ENCODE data around the gene ZMYND15. TPM values are rescaled to one million over a fixed set of nuclear protein-coding genes. Genes with fewer than 3 reads are reported as not detected.
A peak's percentile ranks its signal among the peaks of the same experiment; 100 is the strongest.

Gene ZMYND15
- total and polyA plus RNA-seq, 2 of the 13 experiments (the other 11 are each of a cell fraction or from before 2014, with no cell fraction given): 0.24 to 2.7 TPM

GRCh38 chr17:4771519-4772234 lies 32.0 kb downstream of the ZMYND15 start, which contains the start of gene TM4SF5 (continued):
- TF ChIP-seq ZFP1 (CRISPR knock-in tag; IDR thresholded peaks at IDR 0.05) (peak; percentile 42; the same call in 1 of the 2 replicates), RFX3 (CRISPR knock-in tag; IDR thresholded peaks at IDR 0.05) (no peak), MXD4 (CRISPR knock-in tag; IDR thresholded peaks at IDR 0.05) (peak; percentile 95), ZNF556 (CRISPR knock-in tag; IDR thresholded peaks at IDR 0.05; ENCODE audit: borderline replicate concordance) (peak; percentile 72; the same call in 1 of the 2 replicates), NONO (IDR thresholded peaks at IDR 0.05) (no peak), NONO (CRISPR knock-in tag; conservative IDR thresholded peaks at IDR 0.05) (peak; percentile 88), ZNF605 (CRISPR knock-in tag; IDR thresholded peaks at IDR 0.05) (peak; percentile 89), ZNF431 (CRISPR knock-in tag; IDR thresholded peaks at IDR 0.05; ENCODE audit: borderline replicate concordance, low read depth) (0 out of 2 replicates have a peak, but pooled peaks have one; percentile 48), PITX1 (CRISPR knock-in tag; IDR thresholded peaks at IDR 0.05) (peak; percentile 91), FOXO1 (CRISPR knock-in tag; IDR thresholded peaks at IDR 0.05) (peak; percentile 98), SALL2 (CRISPR knock-in tag; IDR thresholded peaks at IDR 0.05) (peak; percentile 79), TEAD3 (CRISPR knock-in tag; optimal IDR thresholded peaks at IDR 0.05; ENCODE audit: borderline replicate concordance) (peak; percentile 55), ZNF704 (CRISPR knock-in tag; IDR thresholded peaks at IDR 0.05; ENCODE audit: borderline replicate concordance) (peak; percentile 47), ZBTB38 (CRISPR knock-in tag; IDR thresholded peaks at IDR 0.05) (no peak; the same call in none of the 2 replicates), GABPA (IDR thresholded peaks at IDR 0.05; ENCODE audit: low read depth, low read length) (no peak), GABPA (CRISPR knock-in tag; IDR thresholded peaks at IDR 0.05; ENCODE audit: low read depth) (0 out of 2 replicates have a peak, but pooled peaks have one; percentile 28), FOXK1 (CRISPR knock-in tag; IDR thresholded peaks at IDR 0.05; ENCODE audit: borderline replicate concordance, low read depth) (peak; percentile 90; the same call in 1 of the 2 replicates), ZNF768 (CRISPR knock-in tag; IDR thresholded peaks at IDR 0.05) (peak; percentile 92), SAFB2 (CRISPR knock-in tag; IDR thresholded peaks at IDR 0.05; ENCODE audit: borderline replicate concordance, low read depth) (peak; percentile 65; the same call in 1 of the 2 replicates), PPARG (CRISPR knock-in tag; conservative IDR thresholded peaks at IDR 0.05) (peak; percentile 55; the same call in 1 of the 2 replicates), ZBTB20 (CRISPR knock-in tag; IDR thresholded peaks at IDR 0.05; ENCODE audit: borderline replicate concordance, low read depth) (peak; percentile 45; the same call in 1 of the 2 replicates)
- TF ChIP-seq, protein P1, sequence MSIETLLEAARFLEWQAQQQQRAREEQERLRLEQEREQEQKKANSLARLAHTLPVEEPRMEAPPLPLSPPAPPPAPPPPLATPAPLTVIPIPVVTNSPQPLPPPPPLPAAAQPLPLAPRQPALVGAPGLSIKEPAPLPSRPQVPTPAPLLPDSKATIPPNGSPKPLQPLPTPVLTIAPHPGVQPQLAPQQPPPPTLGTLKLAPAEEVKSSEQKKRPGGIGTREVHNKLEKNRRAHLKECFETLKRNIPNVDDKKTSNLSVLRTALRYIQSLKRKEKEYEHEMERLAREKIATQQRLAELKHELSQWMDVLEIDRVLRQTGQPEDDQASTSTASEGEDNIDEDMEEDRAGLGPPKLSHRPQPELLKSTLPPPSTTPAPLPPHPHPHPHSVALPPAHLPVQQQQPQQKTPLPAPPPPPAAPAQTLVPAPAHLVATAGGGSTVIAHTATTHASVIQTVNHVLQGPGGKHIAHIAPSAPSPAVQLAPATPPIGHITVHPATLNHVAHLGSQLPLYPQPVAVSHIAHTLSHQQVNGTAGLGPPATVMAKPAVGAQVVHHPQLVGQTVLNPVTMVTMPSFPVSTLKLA (IDR thresholded peaks at IDR 0.05): peak; percentile 92
- TF ChIP-seq, protein P2, sequence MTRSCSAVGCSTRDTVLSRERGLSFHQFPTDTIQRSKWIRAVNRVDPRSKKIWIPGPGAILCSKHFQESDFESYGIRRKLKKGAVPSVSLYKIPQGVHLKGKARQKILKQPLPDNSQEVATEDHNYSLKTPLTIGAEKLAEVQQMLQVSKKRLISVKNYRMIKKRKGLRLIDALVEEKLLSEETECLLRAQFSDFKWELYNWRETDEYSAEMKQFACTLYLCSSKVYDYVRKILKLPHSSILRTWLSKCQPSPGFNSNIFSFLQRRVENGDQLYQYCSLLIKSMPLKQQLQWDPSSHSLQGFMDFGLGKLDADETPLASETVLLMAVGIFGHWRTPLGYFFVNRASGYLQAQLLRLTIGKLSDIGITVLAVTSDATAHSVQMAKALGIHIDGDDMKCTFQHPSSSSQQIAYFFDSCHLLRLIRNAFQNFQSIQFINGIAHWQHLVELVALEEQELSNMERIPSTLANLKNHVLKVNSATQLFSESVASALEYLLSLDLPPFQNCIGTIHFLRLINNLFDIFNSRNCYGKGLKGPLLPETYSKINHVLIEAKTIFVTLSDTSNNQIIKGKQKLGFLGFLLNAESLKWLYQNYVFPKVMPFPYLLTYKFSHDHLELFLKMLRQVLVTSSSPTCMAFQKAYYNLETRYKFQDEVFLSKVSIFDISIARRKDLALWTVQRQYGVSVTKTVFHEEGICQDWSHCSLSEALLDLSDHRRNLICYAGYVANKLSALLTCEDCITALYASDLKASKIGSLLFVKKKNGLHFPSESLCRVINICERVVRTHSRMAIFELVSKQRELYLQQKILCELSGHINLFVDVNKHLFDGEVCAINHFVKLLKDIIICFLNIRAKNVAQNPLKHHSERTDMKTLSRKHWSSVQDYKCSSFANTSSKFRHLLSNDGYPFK (CRISPR knock-in tag; IDR thresholded peaks at IDR 0.05; ENCODE audit: borderline replicate concordance): peak; percentile 86
- TF ChIP-seq, protein P3, sequence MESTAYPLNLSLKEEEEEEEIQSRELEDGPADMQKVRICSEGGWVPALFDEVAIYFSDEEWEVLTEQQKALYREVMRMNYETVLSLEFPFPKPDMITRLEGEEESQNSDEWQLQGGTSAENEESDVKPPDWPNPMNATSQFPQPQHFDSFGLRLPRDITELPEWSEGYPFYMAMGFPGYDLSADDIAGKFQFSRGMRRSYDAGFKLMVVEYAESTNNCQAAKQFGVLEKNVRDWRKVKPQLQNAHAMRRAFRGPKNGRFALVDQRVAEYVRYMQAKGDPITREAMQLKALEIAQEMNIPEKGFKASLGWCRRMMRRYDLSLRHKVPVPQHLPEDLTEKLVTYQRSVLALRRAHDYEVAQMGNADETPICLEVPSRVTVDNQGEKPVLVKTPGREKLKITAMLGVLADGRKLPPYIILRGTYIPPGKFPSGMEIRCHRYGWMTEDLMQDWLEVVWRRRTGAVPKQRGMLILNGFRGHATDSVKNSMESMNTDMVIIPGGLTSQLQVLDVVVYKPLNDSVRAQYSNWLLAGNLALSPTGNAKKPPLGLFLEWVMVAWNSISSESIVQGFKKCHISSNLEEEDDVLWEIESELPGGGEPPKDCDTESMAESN (CRISPR knock-in tag; conservative IDR thresholded peaks at IDR 0.05): peak; percentile 40; the same call in 1 of the 2 replicates
